ENCODE data around the gene ARL17A. TPM values are rescaled to one million over a fixed set of nuclear protein-coding genes. Genes with fewer than 3 reads are reported as not detected.
A peak's percentile ranks its signal among the peaks of the same experiment; 100 is the strongest.
"Not testable (repeated sequence)": the region's sequence is repeated elsewhere in the genome, so short reads cannot be mapped to it uniquely, and the experiment has no call there.

The ARL17A gene
- total and polyA plus RNA-seq, 7 donors = under 0.01 to 16.8 (median 10.7) TPM

- DNase-seq; H3K27ac ChIP-seq; intact Hi-C loops (cut with DNase I); H3K4me1 ChIP-seq; H3K27me3 ChIP-seq; H3K9me3 ChIP-seq; H3K4me3 ChIP-seq; H3K36me3 ChIP-seq: not testable (repeated sequence)
- WGBS, 2 donors = no CpG with 5 or more reads among the region's 7 CpGs
These were observed 11.8 kb upstream of the ARL17A start for GRCh38 chr17:46591332-46591731.

DNA sequence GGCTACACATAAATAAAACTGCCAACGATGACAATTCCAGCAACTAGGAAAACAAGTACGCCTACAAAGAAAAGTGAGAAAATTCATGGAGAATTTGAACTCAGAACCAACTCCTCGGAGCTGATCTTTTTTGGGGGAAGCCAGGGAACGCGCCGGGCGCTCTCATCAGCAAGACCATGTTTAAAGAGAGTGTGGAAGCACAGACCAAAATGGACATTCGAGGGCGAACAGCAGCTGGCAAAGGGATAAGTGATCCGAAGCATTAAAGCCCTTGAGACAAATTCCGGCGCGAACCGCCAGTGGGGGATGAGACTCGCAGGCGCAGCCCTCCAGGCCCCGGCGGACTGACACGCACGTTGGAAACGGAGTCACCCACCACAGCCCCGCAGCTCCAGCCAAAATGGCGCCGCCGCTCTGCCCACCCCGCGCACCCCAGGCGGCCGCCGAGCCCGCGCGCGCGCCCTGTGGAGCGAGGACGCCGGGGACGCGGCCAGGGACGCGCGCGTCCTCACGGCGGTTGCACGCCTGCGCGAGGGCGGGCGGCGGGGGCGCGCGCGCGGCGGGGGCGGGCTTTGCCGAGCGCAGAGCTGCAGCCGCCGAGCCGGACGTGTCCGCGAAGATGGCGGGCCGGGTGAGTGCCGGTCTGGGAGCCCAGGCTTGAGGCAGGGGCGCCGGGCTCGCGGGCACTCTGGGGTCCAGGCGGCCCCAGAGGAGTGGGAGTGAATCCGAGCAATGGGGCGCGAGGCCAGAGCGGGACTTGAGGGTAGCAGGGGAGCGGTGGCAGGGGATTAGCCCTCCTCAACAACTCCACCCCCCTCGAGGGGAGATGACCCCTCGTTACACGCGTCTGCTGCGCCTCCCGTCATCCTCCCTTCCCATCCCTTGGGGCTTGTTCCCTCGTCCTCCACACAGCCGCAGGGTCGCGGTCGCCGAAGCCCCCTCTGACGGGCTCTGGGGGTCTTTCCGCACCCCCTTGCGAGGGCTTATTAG lies 11.0 kb upstream of the ARL17A start, which contains the start of gene NSF:
TSS of gene NSF (plus strand) at position 513 of the 990 bp plus-strand sequence. CDS start at position 620, 107 bp downstream.
- H3K4me1 ChIP-seq; H3K27ac ChIP-seq; H3K27me3 ChIP-seq; H3K9me3 ChIP-seq; H3K36me3 ChIP-seq; H3K4me3 ChIP-seq; DNase-seq; intact Hi-C loops (cut with DNase I): not testable (repeated sequence)
- WGBS, 2 donors = no CpG with 5 or more reads among the region's 95 CpGs

DNA sequence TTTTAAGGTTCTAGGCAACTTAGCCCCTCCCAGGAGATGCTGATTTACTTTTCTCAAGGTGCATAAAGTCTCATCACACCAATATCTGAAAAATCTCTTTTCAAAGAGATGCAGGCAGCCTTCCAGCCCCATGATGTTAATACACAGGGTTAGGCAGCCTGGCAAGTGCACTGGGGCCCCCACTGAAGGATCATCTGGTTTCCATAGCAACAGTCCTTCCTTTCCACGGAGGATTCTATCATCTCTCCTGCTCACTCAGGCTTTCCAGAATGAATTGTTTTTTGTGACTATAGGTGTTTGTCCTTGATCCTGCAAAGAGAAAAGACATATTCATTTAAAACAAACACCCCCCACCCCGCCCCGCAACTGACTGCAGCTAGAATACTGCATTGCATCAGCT lies 6.0 kb upstream of the ARL17A start:
- H3K27me3 ChIP-seq; H3K4me3 ChIP-seq; H3K36me3 ChIP-seq; H3K4me1 ChIP-seq; H3K9me3 ChIP-seq; DNase-seq; H3K27ac ChIP-seq; intact Hi-C loops (cut with DNase I): not testable (repeated sequence)
- no CpG with 5 or more reads among the region's 3 CpGs for WGBS, 2 donors

DNA sequence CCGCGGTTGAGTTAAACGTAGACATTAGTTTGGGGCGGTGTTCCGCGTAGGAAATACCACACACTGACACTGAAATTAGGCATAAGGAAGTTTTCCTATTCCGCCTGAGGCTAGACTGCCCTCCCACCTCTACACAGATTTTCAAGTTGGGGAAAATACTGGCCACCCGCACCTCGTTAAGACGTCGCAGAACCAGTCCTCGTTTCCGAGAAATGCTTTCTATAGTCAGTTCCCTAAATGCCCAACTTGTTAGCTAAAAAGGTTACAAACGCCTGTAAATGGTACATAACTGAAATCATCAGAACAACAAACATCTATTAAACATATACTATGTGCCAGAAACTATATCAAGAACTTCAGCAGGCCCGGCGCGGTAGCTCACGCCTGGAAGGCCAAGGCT lies 591 bp upstream of the ARL17A start:
- H3K4me1 ChIP-seq; H3K36me3 ChIP-seq; H3K9me3 ChIP-seq; DNase-seq; intact Hi-C loops (cut with DNase I); H3K27me3 ChIP-seq: not testable (repeated sequence)
- Histone ChIP-seq H3K27ac (peak overlapping the region; percentile 61 to 83 (median 72)), H3K4me3 (peak overlapping the region in 1 of 4 donors; percentile 27)
- 0 to 1% methylated on average over 5 to 9 of the region's 18 CpGs for WGBS, 2 donors

DNA sequence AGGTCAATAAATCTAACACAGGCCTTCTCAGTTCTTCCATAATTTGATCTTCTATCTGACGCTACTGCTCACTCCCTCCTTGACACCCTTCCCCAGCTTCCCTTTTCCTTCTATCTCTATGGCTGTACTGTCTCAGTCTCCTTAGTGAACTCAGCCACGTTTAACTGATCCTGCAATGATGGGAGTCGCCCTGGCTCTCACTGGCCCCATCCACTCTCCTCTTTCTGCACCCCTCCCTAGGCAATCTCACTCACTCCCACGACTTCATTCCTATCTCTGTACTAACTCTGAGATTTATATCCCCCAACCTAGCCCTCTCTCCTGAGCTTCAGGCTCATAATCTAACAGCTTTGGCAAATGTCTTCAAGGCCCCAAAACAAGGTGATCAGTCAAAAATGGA lies 7.7 kb downstream of the ARL17A start:
- intact Hi-C loops (cut with DNase I); DNase-seq; H3K4me1 ChIP-seq; H3K9me3 ChIP-seq; H3K36me3 ChIP-seq; H3K27me3 ChIP-seq; H3K4me3 ChIP-seq; H3K27ac ChIP-seq: not testable (repeated sequence)
- WGBS, 2 donors = no CpG with 5 or more reads among the region's 4 CpGs

GRCh38 chr17:46566980-46567379 lies 12.5 kb downstream of the ARL17A start:
- no CpG with 5 or more reads among the region's 1 CpG for WGBS, 2 donors
- H3K27me3 ChIP-seq; DNase-seq; H3K9me3 ChIP-seq; H3K27ac ChIP-seq; intact Hi-C loops (cut with DNase I); H3K4me3 ChIP-seq; H3K36me3 ChIP-seq; H3K4me1 ChIP-seq: not testable (repeated sequence)

DNA sequence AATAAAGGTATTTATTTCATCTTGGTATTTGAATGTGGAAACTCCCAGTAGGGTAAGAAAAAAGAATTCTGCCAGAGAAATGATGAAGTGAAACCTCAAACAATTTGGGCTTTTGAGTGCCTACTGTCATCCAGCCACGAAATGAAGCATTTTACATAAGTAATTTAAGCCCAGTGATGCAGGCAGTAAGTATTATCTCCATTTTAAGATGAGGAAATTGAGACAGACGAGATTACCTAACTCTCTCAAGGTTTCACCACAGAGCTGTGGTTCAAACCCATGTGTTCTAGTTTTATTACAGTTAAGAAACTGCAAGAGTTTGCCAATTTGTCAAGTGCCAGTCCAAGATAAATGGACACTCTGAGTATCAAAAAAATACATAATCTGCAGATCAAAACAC lies 13.2 kb downstream of the ARL17A start:
- DNase-seq; H3K27ac ChIP-seq; H3K4me1 ChIP-seq; H3K36me3 ChIP-seq; H3K9me3 ChIP-seq; H3K4me3 ChIP-seq; H3K27me3 ChIP-seq; intact Hi-C loops (cut with DNase I): not testable (repeated sequence)
- WGBS, 2 donors = no CpG with 5 or more reads among the region's 2 CpGs

- H3K9me3 ChIP-seq; H3K4me1 ChIP-seq; H3K27ac ChIP-seq; H3K4me3 ChIP-seq; H3K27me3 ChIP-seq; intact Hi-C loops (cut with DNase I); H3K36me3 ChIP-seq; DNase-seq: not testable (repeated sequence)
- WGBS, 2 donors = no CpG with 5 or more reads among the region's 3 CpGs
These were observed 19.4 kb downstream of the ARL17A start for GRCh38 chr17:46560048-46560447.

DNA sequence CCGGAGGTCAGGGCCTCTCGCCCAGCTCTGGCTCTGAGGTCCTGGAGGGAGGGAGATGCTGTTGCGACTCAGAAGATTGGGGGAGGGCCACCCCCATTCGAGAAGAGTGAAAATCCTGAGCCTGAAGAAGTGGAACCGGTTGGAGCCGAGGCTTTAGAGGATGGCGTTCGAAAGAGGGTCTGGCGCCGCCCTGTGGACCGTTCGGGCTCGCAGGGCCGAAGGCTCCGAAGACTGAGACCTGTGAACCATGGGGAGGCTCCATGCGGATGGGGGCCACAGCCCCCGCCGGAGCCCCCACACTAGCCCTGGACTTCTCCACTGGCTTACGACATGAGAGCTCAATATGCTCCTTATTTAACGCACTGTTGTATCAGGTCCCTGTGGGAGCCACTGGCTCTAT lies 20.3 kb downstream of the ARL17A start:
- H3K4me1 ChIP-seq; H3K27ac ChIP-seq; H3K36me3 ChIP-seq; H3K9me3 ChIP-seq; H3K4me3 ChIP-seq; DNase-seq; intact Hi-C loops (cut with DNase I); H3K27me3 ChIP-seq: not testable (repeated sequence)
- no CpG with 5 or more reads among the region's 20 CpGs for WGBS, 2 donors

- H3K36me3 ChIP-seq; intact Hi-C loops (cut with DNase I); DNase-seq; H3K27ac ChIP-seq; H3K27me3 ChIP-seq; H3K9me3 ChIP-seq; H3K4me3 ChIP-seq; H3K4me1 ChIP-seq: not testable (repeated sequence)
- WGBS, 2 donors = 94 to 97% methylated on average over 9 of the region's 10 CpGs
These were observed 30.9 kb downstream of the ARL17A start for GRCh38 chr17:46548607-46549006.

- peak; percentile 33 for DNase-seq
- intact Hi-C loops (cut with DNase I); H3K27me3 ChIP-seq; H3K36me3 ChIP-seq; H3K4me3 ChIP-seq; H3K27ac ChIP-seq; H3K9me3 ChIP-seq; H3K4me1 ChIP-seq: not testable (repeated sequence)
- 97 to 98% methylated on average over 22 of the region's 22 CpGs for WGBS, 2 donors
These were observed 44.8 kb downstream of the ARL17A start for GRCh38 chr17:46534716-46535115.

- H3K4me1 ChIP-seq; H3K36me3 ChIP-seq; H3K4me3 ChIP-seq; intact Hi-C loops (cut with DNase I); H3K27me3 ChIP-seq; H3K27ac ChIP-seq; H3K9me3 ChIP-seq; DNase-seq: not testable (repeated sequence)
- WGBS, 2 donors = 96 to 97% methylated on average over 3 of the region's 11 CpGs
These were observed 67.3 kb downstream of the ARL17A start, which contains the start of gene LRRC37A2 for GRCh38 chr17:46512168-46512567. Gene LRRC37A2, plus strand, starts transcription at chr17:46512468. Its CDS starts 245 bp downstream, at chr17:46512713.

DNA sequence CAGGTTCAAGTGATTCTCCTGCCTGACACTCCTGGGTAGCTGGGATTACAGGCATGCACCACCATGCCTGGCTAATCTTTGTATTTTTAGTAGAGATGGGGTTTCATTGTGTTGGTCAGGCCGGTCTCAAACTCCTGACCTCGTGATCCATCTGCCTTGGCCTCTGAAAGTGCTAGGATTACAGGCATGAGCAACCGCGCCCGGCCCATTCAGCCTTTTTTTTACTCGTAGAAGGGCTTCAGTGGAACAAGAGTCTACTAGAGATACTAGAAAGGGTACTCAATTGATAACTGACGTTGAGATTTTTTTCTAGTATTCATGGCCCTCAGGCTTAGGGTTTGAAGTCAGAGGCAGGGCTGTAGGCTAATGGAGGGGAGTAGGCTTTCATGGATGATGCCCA lies 73.6 kb downstream of the ARL17A start:
- H3K27me3 ChIP-seq; H3K36me3 ChIP-seq; H3K4me1 ChIP-seq; H3K27ac ChIP-seq; intact Hi-C loops (cut with DNase I); H3K4me3 ChIP-seq; H3K9me3 ChIP-seq: not testable (repeated sequence)
- WGBS, 2 donors = 97 to 98% methylated on average over 6 of the region's 7 CpGs
- DNase-seq = peak; percentile 55

All from sigmoid colon (tissue), 7 donors.